RWPE2 (cell line): ENCODE results near the gene CCDC116.
"Not testable (repeated sequence)": the region's sequence is repeated elsewhere in the genome, so short reads cannot be mapped to it uniquely, and the experiment has no call there.

Source experiments
- ATAC-seq: fragments of 200-7000 bp; cut with Tn5 transposase; 3 replicates; pipeline ENCODE4 v1.9.1; 2021; ENCODE audit warnings: low read depth
- DNase-seq: peaks from one replicate; pipeline ENCODE4 v3.0.0-alpha.2; 2020; ENCODE audit warnings: low spot score
- H3K27ac ChIP-seq: fragments of 450-650 bp; 2 replicates; pipeline ENCODE4 v1.5.1; 2017; ENCODE audit warnings: mild to moderate bottlenecking; ENCODE audit not compliant: poor library complexity, severe bottlenecking
- H3K27me3 ChIP-seq: fragments of 250-450 bp; sonication (Bioruptor Pico); 2 replicates; pipeline ENCODE4 v1.5.1; 2021; ENCODE audit warnings: mild to moderate bottlenecking, moderate library complexity; ENCODE audit not compliant: insufficient read depth, poor library complexity, severe bottlenecking
- H3K36me3 ChIP-seq: fragments of 250-450 bp; sonication (Bioruptor Pico); 2 replicates; pipeline ENCODE4 v1.5.1; 2020; ENCODE audit warnings: low read depth, mild to moderate bottlenecking, moderate library complexity
- H3K4me1 ChIP-seq: fragments of 250-450 bp; sonication (Bioruptor Pico); 2 replicates; pipeline ENCODE4 v1.5.1; 2021; ENCODE audit warnings: mild to moderate bottlenecking, moderate library complexity; ENCODE audit not compliant: insufficient read depth, poor library complexity, severe bottlenecking
- H3K4me3 ChIP-seq: fragments of 250-450 bp; sonication (Bioruptor Pico); 2 replicates; pipeline ENCODE4 v1.5.1; 2021; ENCODE audit warnings: mild to moderate bottlenecking, moderate library complexity; ENCODE audit not compliant: severe bottlenecking
- H3K9me3 ChIP-seq: fragments of 250-450 bp; sonication (Bioruptor Pico); 2 replicates; pipeline ENCODE4 v1.5.1; 2021; ENCODE audit warnings: mild to moderate bottlenecking, moderate library complexity; ENCODE audit not compliant: severe bottlenecking
- TF ChIP-seq, protein P1 (sequence below): fragments of 450-650 bp; IDR thresholded peaks from one replicate; pipeline ENCODE4 v1.5.1; 2017; ENCODE audit warnings: mild to moderate bottlenecking, moderate library complexity; ENCODE audit not compliant: poor library complexity, severe bottlenecking

The CCDC116 gene

DNA sequence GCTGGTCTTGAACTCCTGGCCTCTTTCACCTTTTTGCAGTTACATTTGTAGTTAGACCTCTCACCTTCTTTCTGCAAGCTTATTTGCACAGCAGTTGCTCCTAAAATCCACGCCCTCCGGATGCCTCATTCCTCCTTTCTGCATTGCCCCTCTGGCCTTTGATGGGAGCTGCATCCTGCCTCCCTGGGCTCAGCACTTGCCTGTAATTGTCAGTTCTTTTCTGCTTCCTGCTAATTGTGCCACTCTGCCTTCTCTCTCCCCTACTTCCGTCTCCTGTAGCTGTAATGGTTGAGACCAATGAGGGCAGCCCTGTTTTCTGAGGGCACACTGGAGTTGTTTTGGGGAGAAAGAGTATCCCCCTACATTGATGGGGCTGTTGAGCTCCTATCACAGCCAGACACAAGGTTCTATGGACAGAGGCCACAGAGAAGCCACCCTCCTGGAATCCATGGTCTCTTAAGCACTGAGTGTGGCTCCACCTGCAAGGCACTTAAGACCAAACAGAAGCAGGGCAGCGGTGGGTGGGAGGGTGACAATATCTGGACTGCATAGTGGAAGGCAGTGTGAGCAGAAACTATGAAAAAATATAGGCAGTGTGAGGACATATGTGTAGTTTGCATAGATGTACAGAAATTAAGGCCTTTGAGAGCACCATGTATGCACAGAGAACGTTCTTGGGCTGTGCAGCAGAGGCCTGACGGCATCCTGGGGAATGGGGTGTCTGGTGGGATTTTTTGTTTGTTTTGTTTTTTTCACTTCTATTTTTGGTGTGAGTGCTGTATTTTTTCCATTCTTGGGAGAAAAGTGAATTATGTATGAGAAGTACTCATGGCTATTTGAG lies 33.3 kb upstream of the CCDC116 start:
- no peaks in the 10 kb centered on the region for H3K9me3 ChIP-seq
- no peak for DNase-seq
- H3K4me1 ChIP-seq, result no peaks in the 10 kb centered on the region
- no peak for ATAC-seq
- H3K27ac ChIP-seq, result no peak overlapping the region
- H3K36me3 ChIP-seq, result peaks cover 52% of the 10 kb centered on the region
- TF ChIP-seq, protein P1, sequence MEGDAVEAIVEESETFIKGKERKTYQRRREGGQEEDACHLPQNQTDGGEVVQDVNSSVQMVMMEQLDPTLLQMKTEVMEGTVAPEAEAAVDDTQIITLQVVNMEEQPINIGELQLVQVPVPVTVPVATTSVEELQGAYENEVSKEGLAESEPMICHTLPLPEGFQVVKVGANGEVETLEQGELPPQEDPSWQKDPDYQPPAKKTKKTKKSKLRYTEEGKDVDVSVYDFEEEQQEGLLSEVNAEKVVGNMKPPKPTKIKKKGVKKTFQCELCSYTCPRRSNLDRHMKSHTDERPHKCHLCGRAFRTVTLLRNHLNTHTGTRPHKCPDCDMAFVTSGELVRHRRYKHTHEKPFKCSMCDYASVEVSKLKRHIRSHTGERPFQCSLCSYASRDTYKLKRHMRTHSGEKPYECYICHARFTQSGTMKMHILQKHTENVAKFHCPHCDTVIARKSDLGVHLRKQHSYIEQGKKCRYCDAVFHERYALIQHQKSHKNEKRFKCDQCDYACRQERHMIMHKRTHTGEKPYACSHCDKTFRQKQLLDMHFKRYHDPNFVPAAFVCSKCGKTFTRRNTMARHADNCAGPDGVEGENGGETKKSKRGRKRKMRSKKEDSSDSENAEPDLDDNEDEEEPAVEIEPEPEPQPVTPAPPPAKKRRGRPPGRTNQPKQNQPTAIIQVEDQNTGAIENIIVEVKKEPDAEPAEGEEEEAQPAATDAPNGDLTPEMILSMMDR, result no peak
- no peak overlapping the region for H3K4me3 ChIP-seq
- no peaks in the 10 kb centered on the region for H3K27me3 ChIP-seq

DNA sequence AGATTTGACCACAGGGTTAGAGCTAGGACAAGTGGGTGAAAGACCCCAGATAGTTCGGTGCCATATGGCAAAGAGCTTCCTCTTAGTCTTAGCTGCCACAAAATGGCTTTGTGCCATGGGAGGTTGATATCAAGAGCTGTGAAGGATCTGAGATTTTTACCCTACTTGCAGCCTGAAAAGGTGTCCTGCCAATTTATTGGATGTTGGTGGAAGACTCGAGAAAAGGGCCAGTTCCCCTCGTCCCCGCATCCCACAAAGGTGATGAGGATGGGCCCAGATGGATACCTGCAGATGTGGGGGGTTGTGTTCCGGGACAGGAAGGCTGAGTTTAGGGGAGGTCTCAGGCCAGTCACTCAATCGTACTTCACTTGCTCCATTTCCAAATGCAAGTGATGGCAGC lies 30.0 kb upstream of the CCDC116 start:
- H3K27me3 ChIP-seq, result no peaks in the 10 kb centered on the region
- H3K36me3 ChIP-seq, result peaks cover 24% of the 10 kb centered on the region
- no peaks in the 10 kb centered on the region for H3K9me3 ChIP-seq
- ATAC-seq, result no peak
- no peak overlapping the region for H3K27ac ChIP-seq
- no peak overlapping the region for H3K4me3 ChIP-seq
- TF ChIP-seq, protein P1, result no peak
- no peaks in the 10 kb centered on the region for H3K4me1 ChIP-seq
- no peak for DNase-seq

DNA sequence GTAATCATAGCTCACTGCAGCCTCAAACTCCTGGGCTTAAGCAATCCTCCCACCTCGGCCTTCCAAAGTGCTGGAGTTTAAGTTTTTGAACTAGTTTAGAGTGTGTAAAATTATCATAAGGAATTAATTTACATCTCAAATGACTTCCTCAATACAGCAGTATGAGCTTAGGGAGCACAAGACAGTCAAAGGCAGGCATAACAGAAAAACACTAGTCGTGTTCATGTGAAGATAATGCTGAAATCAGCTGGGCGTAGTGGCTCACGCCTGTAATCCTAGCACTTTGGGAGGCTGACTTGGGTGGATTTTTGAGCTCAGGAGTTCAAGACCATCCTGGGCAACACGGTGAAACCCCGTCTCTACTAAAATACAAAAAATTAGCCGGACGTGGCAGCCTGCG lies 28.6 kb upstream of the CCDC116 start:
- H3K27me3 ChIP-seq, result no peaks in the 10 kb centered on the region
- no peak overlapping the region for H3K4me3 ChIP-seq
- H3K36me3 ChIP-seq, result peaks cover 23% of the 10 kb centered on the region
- no peaks in the 10 kb centered on the region for H3K9me3 ChIP-seq
- no peak for DNase-seq
- TF ChIP-seq, protein P1, result no peak
- H3K27ac ChIP-seq, result no peak overlapping the region
- ATAC-seq, result no peak
- H3K4me1 ChIP-seq, result no peaks in the 10 kb centered on the region

DNA sequence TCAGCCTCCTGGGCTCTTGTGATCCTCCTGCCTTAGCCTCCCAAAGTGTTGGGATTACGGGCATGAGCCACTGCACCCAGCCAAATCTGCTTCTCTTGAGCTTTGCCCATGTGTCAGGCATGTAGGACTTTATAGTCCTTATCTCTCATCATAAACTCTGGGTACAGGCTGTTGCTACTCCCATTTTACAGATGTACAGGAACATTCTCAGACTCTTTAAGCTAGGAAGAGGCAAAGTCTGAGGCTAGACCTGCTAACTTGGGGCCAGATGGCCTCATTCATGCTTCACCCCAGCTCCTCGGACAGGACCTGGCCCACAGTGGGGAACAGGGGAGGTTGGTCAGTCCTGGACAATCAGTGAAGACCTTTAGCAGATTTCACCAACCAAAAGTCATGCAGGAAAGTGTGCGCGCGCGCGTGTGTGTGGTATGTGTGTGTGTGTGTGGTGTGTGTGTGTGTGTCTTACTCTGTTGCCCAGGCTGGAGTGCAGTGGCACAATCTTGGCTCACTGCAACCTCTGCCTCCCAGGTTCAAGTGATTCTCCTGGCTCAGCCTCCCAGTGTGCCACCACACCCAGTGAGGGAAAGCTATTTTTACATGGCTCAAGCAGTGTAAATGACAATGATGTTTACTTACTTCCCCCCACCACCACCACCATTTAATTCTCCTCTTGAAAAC lies 26.5 kb upstream of the CCDC116 start:
- H3K36me3 ChIP-seq, result peaks cover 31% of the 10 kb centered on the region
- H3K4me1 ChIP-seq, result no peaks in the 10 kb centered on the region
- H3K9me3 ChIP-seq, result no peaks in the 10 kb centered on the region
- TF ChIP-seq, protein P1, result no peak
- DNase-seq (no peak), ATAC-seq (no peak)
- H3K4me3 ChIP-seq, result no peak overlapping the region
- H3K27me3 ChIP-seq, result no peaks in the 10 kb centered on the region
- no peak overlapping the region for H3K27ac ChIP-seq

DNA sequence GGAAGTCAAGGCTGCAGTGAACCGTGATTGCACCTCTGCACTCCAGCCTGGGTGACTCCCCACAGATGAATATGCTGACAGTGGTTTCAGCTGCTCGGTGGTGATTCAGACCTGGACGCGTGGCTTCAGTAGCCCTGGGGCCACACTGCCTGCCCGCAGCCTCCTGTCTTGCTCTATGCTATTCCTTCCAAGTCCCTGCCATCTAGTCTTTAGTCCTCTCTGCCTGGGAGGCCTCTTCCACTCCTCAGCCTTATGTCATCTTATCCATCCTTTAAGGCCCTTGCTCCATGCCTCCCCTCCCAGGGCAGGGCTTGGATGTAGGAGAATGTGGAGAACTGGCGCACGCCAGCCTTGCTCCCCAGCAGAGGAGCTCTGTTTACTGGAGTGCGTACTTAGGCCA lies 25.8 kb upstream of the CCDC116 start:
- no peak for DNase-seq
- TF ChIP-seq, protein P1, result no peak
- no peak for ATAC-seq
- peaks cover 38% of the 10 kb centered on the region for H3K36me3 ChIP-seq
- H3K27ac ChIP-seq, result no peak overlapping the region
- H3K4me3 ChIP-seq, result no peak overlapping the region
- H3K27me3 ChIP-seq, result no peaks in the 10 kb centered on the region
- no peaks in the 10 kb centered on the region for H3K9me3 ChIP-seq
- no peaks in the 10 kb centered on the region for H3K4me1 ChIP-seq

DNA sequence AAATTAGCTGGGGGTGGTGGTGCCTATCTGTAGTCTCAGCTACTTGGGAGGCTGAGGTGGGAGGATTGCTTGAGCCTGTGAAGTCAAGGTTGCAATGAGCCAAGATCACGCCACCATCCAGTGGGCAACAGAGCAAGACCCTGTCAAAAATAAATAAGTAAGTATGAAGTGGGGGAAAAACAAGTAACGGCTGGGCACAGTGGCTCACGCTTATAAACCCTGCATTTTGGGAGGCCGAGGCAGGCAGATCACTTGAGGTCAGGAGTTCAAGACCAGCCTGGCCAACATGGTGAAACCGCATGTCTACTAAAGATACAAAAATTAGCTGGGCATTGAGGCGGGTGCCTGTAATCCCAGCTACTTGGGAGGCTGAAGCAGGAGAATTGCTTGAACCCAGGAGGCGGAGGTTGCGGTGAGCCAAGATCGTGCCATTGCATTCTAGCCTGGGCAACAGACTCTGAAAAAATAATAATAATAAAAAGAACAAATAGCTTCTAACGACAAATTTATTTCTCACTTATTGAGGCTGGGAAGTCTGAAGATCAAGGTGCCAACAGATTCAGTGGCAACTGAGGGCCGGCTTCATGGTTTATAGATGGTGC lies 22.9 kb upstream of the CCDC116 start:
- H3K4me3 ChIP-seq, ATAC-seq, H3K4me1 ChIP-seq, H3K27me3 ChIP-seq, H3K27ac ChIP-seq, DNase-seq, H3K9me3 ChIP-seq: not testable (repeated sequence)
- peaks cover 52% of the 10 kb centered on the region for H3K36me3 ChIP-seq
